GM21515 (cell line): ENCODE results near the gene SLC9A9.
"Not testable (repeated sequence)": the region's sequence is repeated elsewhere in the genome, so short reads cannot be mapped to it uniquely, and the experiment has no call there.

Source experiments
- ATAC-seq: cut with Tn5 transposase; IDR thresholded peaks from one replicate; pipeline ENCODE4 v1.9.1; 2021; ENCODE audit not compliant: unreplicated experiment

SLC9A9 gene

GRCh38 chr3:143810953-143811265 is 37.4 kb downstream of the SLC9A9 start:
- no peak for ATAC-seq

GRCh38 chr3:143810166-143810952 is 37.9 kb downstream of the SLC9A9 start:
- no peak for ATAC-seq

DNA sequence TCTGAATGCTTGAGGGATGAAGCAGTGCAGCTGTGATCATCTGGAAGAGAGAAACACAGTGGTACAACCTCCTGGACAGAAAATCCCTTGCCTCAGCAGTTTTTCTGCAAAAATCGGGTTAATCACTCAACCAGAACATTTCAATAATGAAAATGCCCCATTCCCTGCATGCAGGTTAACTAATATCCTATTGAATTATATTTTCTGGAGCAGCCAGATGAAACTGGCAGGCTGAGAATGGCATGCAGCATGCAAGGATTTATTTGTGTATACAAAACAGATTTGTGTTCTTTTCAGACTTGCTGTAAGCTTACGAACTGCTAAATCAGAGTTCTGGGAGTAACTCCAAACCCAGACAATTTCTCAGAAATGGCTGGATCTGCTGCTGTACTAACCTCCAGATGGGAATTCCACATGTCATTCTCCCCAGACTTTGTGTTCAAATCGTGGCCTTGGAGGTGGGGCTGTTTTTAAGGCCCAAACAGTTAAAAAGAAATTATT is 39.1 kb downstream of the SLC9A9 start:
- ATAC-seq, result no peak

- ATAC-seq, result no peak
Observed at GRCh38 chr3:143808030-143808429, 40.2 kb downstream of the SLC9A9 start.

DNA sequence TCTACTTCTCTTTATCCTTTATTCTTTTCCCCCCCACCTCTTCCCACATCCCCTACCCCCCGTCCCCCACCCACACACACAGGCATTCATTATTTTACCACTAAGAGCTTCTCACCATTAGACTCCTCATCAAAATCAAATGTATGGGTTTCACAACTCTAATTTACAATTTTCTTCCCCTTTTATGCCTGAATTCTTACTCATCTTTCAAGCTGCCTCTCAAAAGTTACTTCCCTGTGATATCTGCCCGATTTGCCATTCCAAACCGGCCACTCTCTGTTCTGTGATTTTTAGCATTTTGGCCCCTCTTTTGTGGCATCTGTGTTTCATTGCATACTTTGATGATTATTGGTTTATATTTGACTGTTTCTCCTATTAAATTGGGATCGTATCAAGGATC is 42.2 kb downstream of the SLC9A9 start:
- no peak for ATAC-seq

GRCh38 chr3:143805476-143805875 is 42.8 kb downstream of the SLC9A9 start:
- not testable (repeated sequence) for ATAC-seq

DNA sequence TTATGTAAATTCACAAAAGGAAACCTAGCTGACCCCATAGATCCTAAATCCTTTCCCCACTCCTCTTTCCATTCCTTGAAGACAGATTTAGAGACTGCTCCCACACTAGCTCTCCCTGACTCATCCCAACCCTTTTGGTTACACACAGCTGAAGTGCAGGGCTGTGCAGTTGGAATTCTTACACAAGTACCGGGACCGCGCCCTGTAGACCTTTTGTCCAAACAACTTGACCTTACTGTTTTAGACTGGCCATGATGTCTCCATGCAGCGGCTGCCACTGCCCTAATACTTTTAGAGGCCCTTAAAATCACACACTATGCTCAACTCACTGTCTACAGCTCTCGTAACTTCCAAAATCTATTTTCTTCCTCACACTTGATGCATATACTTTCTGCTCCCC is 47.2 kb downstream of the SLC9A9 start:
- ATAC-seq, result not testable (repeated sequence)

DNA sequence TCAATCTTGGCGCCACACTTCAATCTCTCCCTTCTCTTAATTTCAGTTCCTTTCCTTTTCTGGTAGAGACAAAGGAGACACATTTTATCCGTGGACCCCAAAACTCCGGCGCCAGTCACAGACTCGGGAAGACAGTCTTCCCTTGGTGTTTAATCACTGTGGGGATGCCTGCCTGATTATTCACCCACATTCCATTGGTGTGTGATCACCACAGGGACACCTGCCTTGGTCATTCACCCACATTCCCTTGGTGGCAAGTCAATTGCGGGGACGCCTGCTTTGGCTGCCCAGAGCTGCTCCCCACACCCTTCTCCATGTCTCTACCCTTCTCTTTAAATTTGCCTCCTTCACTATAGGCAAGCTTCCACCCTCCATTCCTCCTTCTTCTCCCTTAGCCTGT is 50.1 kb downstream of the SLC9A9 start:
- ATAC-seq, result not testable (repeated sequence)

GRCh38 chr3:143795874-143796273 is 52.4 kb downstream of the SLC9A9 start:
- no peak for ATAC-seq

DNA sequence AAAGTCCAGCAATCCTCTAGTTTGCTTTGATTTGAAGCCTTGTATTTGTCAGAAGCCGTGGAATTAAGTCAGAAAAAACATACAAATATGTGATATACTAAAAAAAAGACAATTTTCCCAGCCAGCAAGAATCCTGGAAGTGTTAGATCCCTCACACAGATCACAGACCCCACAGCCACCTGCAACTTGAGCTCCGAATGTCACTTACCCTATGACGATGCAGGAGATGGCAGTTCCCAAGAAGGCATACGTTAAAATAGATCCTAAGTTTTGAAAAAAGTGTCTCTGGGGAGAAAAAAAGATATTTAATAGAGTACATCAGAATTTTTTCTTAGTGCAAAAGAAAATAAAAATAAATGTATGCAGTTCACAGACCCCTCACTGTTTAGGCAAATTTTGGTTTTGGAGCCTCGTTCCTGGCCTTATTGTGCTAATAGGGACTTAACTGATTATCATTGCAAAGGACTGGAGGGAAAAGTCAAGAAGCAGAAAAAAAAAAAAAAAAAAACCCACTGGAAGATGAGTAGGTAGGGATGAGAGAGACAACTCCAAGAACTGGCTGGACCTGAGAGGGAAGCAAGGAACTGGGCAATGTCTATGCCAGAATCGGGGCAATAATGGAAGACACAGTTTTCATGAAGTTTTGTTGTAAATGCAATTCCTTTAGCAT is 53.3 kb downstream of the SLC9A9 start:
- no peak for ATAC-seq

GRCh38 chr3:143793971-143794370 is 54.3 kb downstream of the SLC9A9 start:
- no peak for ATAC-seq

- ATAC-seq, result no peak
Observed at GRCh38 chr3:143791386-143791785, 56.9 kb downstream of the SLC9A9 start.

- no peak for ATAC-seq
Observed at GRCh38 chr3:143786219-143787191, 61.8 kb downstream of the SLC9A9 start.

GRCh38 chr3:143784446-143784845 is 63.8 kb downstream of the SLC9A9 start:
- no peak for ATAC-seq

DNA sequence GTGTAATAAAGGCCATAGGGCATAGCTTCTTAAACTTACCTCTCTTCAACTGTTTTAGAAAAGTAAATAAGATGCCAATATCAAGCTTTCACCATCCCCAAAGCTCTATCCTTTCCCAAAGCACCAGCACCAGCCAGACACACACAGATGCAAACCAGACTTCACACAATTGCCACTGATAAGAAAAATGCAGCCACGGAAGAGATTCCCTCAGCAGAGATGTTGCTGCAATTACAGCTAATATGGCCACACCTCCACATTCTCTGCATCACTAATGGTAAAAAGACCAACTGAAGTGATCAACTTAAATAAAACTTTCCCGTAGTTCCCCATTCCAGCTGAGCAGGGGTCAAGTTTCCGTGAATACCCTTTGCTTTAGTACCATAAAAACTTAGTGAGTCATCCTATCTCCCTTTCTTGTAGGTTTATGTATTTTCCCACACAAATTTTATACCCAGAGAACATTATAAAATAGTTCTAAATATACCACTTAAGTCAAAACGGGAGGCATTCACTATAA is 64.4 kb downstream of the SLC9A9 start:
- no peak for ATAC-seq

GRCh38 chr3:143775459-143775858 is 72.8 kb downstream of the SLC9A9 start:
- peak; percentile 95 for ATAC-seq

DNA sequence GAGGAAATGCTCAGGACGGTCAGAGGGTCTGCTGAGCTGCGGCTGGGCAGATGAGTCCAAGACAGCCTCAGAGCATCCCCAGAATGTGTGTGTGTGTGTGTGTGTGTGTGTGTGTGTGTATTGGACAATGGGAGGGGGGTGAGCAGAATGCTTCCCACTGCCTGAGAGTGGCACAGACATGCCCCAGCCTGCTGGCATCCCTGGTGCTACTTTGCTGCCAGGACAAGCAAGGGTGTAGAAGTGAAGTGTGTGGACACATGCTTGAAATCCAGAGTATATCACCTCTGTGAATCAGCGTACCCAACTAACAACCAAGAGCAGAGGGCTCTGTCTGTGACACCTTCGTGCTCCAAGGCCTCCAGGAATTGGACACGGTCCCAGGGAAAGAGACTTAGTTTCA is 76.3 kb downstream of the SLC9A9 start:
- ATAC-seq, result no peak

- no peak for ATAC-seq
Observed at GRCh38 chr3:143771258-143771657, 77.0 kb downstream of the SLC9A9 start.

DNA sequence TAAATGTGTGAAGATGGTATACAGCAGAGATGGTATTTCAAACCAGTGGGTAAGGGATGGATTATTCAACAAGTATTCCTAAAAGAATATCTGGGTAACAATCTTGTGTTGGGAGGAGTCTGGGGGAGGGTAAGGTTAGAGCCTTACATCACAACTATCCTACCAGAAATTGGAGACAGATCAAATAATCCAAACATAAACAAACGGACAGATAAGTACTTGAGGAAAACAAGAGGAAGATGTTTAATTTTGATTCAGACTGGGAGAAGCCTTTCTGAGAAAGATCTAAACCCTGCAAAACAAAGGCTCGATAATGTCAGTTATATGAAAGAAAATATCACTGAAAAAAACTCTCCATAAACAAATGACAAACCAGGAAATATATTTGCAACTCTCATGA is 77.9 kb downstream of the SLC9A9 start:
- ATAC-seq, result no peak

GRCh38 chr3:143769616-143770015 is 78.7 kb downstream of the SLC9A9 start:
- ATAC-seq, result no peak

- ATAC-seq, result no peak
Observed at GRCh38 chr3:143764840-143765239, 83.4 kb downstream of the SLC9A9 start.
